Heart right ventricle (tissue), 16 donors: ENCODE results near the gene EIPR1. TPM values are rescaled to one million over a fixed set of nuclear protein-coding genes. Genes with fewer than 3 reads are reported as not detected.

Experiments used
- ATAC-seq, 8 donors: fragments of 200-7000 bp; cut with Tn5 transposase; one replicate each; pipeline ENCODE4 v1.9.1; 2020; ENCODE audit warnings: mild to moderate bottlenecking in 8 of 8, moderate library complexity in 8 of 8, moderate number of reproducible peaks in 1 of 8
- DNase-seq, 2 donors: peaks; one replicate each; pipeline ENCODE4 v3.0.0-alpha.2; 2020
- H3K27ac ChIP-seq, 10 donors: fragments of 200-600 bp; sonication (generic) in 2 of 10; one replicate each; pipeline versions ENCODE4 v1.5.0 to v1.8.0; 2020 to 2022; ENCODE audit warnings: mild to moderate bottlenecking in 3 of 10
- H3K27me3 ChIP-seq, 7 donors: fragments of 200-600 bp; one replicate each; pipeline ENCODE4 v1.8.0; 2021 to 2022; ENCODE audit warnings: mild to moderate bottlenecking in 2 of 7
- H3K36me3 ChIP-seq, 9 donors: fragments of 200-600 bp; sonication (generic) in 1 of 9; one replicate each; pipeline versions ENCODE4 v1.5.0 to v1.8.0; 2020 to 2022; ENCODE audit warnings: mild to moderate bottlenecking in 2 of 9
- H3K4me1 ChIP-seq, 9 donors: fragments of 200-600 bp; sonication (generic) in 1 of 9; one replicate each; pipeline versions ENCODE4 v1.5.0 to v1.8.0; 2020 to 2022; ENCODE audit warnings: mild to moderate bottlenecking in 4 of 9
- H3K4me3 ChIP-seq, 10 donors: fragments of 200-600 bp; sonication (generic) in 2 of 10; one replicate each; pipeline versions ENCODE4 v1.5.0 to v1.8.0; 2020 to 2022; ENCODE audit warnings: mild to moderate bottlenecking in 7 of 10, moderate library complexity in 2 of 10
- H3K9me3 ChIP-seq, 11 donors: fragments of 200-600 bp in 10 of 11; sonication (generic) in 2 of 11; one replicate each; pipeline versions ENCODE4 v1.5.0 to v1.8.0; 2013 to 2022; ENCODE audit warnings: mild to moderate bottlenecking in 2 of 11, control low read depth in 1 of 11, moderate library complexity in 1 of 11
- WGBS, 2 donors: extraction: QIAGEN DNeasy Blood & Tissue Kit; methylation state at CpG; one replicate each; pipeline ENCODE4 v1.1.7; 2013; ENCODE audit warnings: inconsistent platforms in 1 of 2; 5-methylcytosine and 5-hydroxymethylcytosine counted together
- intact Hi-C, 10 donors: fragments of 100-400 bp; cut with DNase I; formaldehyde crosslinking; loops; one replicate each; pipeline versions ENCODE4 v1.11.1 to v1.14.2; 2022
- polyA plus RNA-seq, 2 donors: library from polyadenylated mRNA; stranded (reverse); fragments of 200-250 nt; gene quantifications; one replicate each; pipeline ENCODE4 v1.2.3, GENCODE V29; 2013
- total RNA-seq, 10 donors: library from RNA; stranded (reverse); fragmentation: NEBNext Ultra II Directional in 3 of 10; extraction: Animal tissue kit (Norgen Biotek cat#: 25700) in 3 of 10; gene quantifications; one replicate each; pipeline versions ENCODE4 v1.2.1 to v1.2.4, GENCODE V29; 2021 to 2023
- TF ChIP-seq, protein P1 (sequence below), 9 donors: fragments of 200-600 bp; sonication (generic) in 2 of 9; IDR thresholded peaks; one replicate each; pipeline versions ENCODE4 v1.5.0 to v1.8.0; 2021 to 2022; ENCODE audit warnings: antibody characterized with exemption in 9 of 9, mild to moderate bottlenecking in 5 of 9, moderate library complexity in 1 of 9
- donor health status: Arrhythmogenic right ventricular cardiomyopathy.
- donor health status: ischemic (EF 13 %, LVEDD 7.1; RV severe dilation, severe dysfunction).
- donor health status: healthy with polysubstance abuse.
- donor health status: DM: no; HTN: yes; CAD: no.
- donor health status: DM: no; HTN: no; CAD: no.
- donor health status: ischemic (EF 25% LVEDD 6.9; RV normal size, moderate dysfunction).
- donor health status: ischemic (EF 25% LVEDD 5.7; RV mildly dilated, moderate dysfunction).
- donor health status: healthy.
- donor health status: DM: yes; HTN: yes; CAD: no.
- donor health status: Ischemic cardiomyopathy.
- donor health status: ischemic (EF 35%, LVEDD 5.7; RV mildly dilated, moderate dysfunction).
- donor health status: nonischemic (EF 11% LVEDD 7.7; RV severe dilation, severe dysfunction).
- donor health status: DM: yes; HTN: yes; CAD: no.
- donor health status: PGD.
- donor health status: ischemic (EF 29% LVEDD 5.4; RV normal size, mild dysfunction).
- donor health status: nonischemic (EF 23%, LVEDD 6.1; RV moderate dilation, normal function).

Gene EIPR1
- total and polyA plus RNA-seq, 12 donors: 6.8 to 22.3 (median 12.0) TPM

DNA sequence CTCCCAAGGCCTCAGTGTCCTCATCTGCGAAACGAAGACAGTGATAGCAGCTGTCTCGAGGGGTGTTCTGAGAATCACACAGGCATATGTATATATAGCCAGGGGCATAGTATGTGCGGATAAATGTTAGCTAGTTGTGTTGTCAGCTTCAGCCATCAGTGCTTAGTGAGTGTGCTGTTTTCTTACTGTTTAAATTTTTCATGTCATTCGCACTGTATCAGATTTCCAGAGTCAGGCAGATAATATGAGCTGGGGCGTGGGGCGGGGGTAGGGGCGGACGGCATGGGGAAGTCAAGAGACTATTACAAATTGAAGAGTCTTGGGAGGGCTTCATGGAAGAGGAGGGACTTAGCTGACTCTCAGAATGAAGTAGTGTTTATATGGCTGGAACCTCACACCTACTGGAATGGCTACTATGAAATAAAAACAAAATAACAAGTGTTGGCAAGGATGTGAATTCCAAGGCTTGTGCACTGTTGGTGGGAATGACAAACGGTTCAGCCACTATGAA, 8.9 kb upstream of the EIPR1 start:
- TF ChIP-seq, protein P1, sequence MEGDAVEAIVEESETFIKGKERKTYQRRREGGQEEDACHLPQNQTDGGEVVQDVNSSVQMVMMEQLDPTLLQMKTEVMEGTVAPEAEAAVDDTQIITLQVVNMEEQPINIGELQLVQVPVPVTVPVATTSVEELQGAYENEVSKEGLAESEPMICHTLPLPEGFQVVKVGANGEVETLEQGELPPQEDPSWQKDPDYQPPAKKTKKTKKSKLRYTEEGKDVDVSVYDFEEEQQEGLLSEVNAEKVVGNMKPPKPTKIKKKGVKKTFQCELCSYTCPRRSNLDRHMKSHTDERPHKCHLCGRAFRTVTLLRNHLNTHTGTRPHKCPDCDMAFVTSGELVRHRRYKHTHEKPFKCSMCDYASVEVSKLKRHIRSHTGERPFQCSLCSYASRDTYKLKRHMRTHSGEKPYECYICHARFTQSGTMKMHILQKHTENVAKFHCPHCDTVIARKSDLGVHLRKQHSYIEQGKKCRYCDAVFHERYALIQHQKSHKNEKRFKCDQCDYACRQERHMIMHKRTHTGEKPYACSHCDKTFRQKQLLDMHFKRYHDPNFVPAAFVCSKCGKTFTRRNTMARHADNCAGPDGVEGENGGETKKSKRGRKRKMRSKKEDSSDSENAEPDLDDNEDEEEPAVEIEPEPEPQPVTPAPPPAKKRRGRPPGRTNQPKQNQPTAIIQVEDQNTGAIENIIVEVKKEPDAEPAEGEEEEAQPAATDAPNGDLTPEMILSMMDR (IDR thresholded peaks at IDR 0.05): no peak
- Histone ChIP-seq H3K27me3 (no peaks in the 10 kb centered on the region), H3K9me3 (no peaks in the 10 kb centered on the region), H3K4me1 (peaks cover 0 to 4% (median under 1%) of the 10 kb centered on the region in 9 donors), H3K27ac (no peak overlapping the region), H3K4me3 (no peak overlapping the region), H3K36me3 (peaks cover 5 to 80% (median 24%) of the 10 kb centered on the region in 9 donors)
- ATAC-seq (no peak), DNase-seq (no peak)
- 84 to 86% methylated on average over 10 of the region's 10 CpGs for WGBS, 2 donors
- intact Hi-C loops: no loop called here

DNA sequence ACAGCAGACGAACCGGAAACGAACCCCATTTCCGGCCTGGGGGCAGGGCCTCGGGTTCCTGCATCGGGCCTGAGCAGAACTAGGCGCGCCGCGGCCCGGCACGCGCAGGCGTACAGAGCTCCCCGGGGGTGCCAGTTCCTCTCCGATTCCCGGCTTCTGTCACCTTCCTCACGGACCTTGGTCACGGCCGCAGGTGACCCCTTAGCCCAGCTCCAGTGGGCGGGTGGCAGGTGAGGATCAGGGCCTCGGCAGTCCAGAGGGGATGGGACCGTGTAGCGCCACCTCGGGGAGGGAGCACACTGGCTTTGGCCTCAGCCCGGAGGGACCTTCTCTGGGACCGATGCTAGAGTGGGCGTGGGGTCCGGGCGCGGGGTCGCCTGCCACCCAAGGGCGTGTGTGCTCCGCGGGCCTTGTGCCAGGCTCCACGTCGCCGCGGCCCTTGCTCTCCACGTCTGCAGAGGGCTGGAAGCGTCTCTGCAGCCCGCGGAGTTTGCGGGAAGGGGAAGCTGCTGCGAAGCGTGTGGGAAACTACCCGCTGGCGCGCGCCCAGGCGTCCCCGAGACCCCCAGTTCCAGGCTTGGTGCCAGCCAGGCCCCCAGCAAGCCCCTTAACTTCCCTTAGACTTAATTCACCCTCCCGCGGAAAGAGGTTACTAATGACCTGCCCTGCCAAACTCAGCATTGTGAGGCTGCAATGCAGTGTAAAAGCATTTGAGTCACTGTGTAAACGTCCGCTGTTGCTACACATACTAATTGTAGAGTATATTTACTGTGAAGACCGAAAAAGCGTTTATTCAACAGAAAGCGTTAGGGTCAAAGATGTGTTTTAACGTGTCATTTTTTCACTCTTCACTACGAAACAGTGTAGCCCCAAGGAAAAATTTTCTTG, 2.3 kb upstream of the EIPR1 start, which contains the start of gene TRAPPC12:
Gene TRAPPC12, plus strand, starts transcription at position 48 of the 888 bp plus-strand sequence. CDS start 7,930 bp downstream, outside the sequence.
- ATAC-seq (peak; percentile 85 to 95 (median 90)), DNase-seq (peak; percentile 90 to 91)
- Histone ChIP-seq H3K4me3 (peak within 1 kb of the TSS; percentile 61 to 99 (median 88)), H3K27me3 (no peaks in the 10 kb centered on the region), H3K27ac (peak within 1 kb of the TSS; percentile 38 to 98 (median 92)), H3K9me3 (no peaks in the 10 kb centered on the region), H3K4me1 (peaks cover 6 to 46% (median 40%) of the 10 kb centered on the region in 9 donors), H3K36me3 (peaks cover 0 to 45% (median 5%) of the 10 kb centered on the region in 9 donors)
- TF ChIP-seq, protein P1 (IDR thresholded peaks at IDR 0.05): peak in 6 of 9 donors; percentile 34 to 68 (median 56)
- WGBS, 2 donors: 1% methylated on average over 61 of the region's 61 CpGs
- intact Hi-C loops: loop anchor here in 3 of 10 donors (1.0 to 5.0 kb wide), 4 partner anchors 27 to 197 kb away; partner anchors contain the start of gene RPS7 (in 1 of the 3)

GRCh38 chr2:3379339-3379646, 1.7 kb upstream of the EIPR1 start:
- WGBS, 2 donors: 6 to 9% methylated on average over 8 of the region's 8 CpGs
- TF ChIP-seq, protein P1 (IDR thresholded peaks at IDR 0.05): no peak
- Histone ChIP-seq H3K9me3 (no peaks in the 10 kb centered on the region), H3K27me3 (no peaks in the 10 kb centered on the region), H3K27ac (peak overlapping the region; percentile 38 to 97 (median 92)), H3K4me3 (peak overlapping the region; percentile 61 to 91 (median 80)), H3K36me3 (peaks cover 0 to 40% (median 5%) of the 10 kb centered on the region in 9 donors), H3K4me1 (peaks cover 6 to 46% (median 40%) of the 10 kb centered on the region in 9 donors)
- ATAC-seq: no peak
- DNase-seq: no peak
- intact Hi-C loops: loop anchor here in 3 of 10 donors (1.0 to 5.0 kb wide), 3 partner anchors 80 to 198 kb away; partner anchors contain the start of gene RPS7 (in 1 of the 3)

DNA sequence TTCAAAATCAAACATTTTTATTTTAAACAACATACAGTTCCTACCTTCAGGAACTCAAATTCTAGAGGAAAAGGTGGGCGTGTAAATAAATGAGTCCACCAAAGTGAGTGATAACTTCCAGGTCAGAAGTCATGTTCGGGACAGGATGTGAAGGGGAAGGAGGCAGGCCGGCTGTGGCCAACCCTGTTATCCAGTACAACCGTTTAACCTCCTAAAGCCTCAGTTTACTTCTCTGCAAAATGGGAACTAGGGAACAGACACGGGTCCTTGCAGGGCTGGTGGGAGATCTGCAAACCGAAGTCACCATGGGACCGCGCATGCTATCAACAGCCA, 373 bp downstream of the EIPR1 start:
- ATAC-seq (peak in 6 of 8 donors; percentile 1 to 23 (median 9)), DNase-seq (peak in 1 of 2 donors; percentile 10)
- intact Hi-C loops: loop anchor here in 2 of 10 donors (5.0 kb wide), 2 partner anchors 85 to 200 kb away; partner anchors contain the start of gene RPS7 (in 1 of the 2)
- TF ChIP-seq, protein P1 (IDR thresholded peaks at IDR 0.05): no peak
- Histone ChIP-seq H3K4me3 (peak overlapping the region; percentile 64 to 99 (median 76)), H3K27me3 (no peaks in the 10 kb centered on the region), H3K36me3 (peaks cover 0 to 20% (median 2%) of the 10 kb centered on the region in 9 donors), H3K9me3 (no peaks in the 10 kb centered on the region), H3K4me1 (peaks cover 6 to 46% (median 40%) of the 10 kb centered on the region in 9 donors), H3K27ac (peak overlapping the region in 9 of 10 donors; percentile 80 to 98 (median 92))
- WGBS, 2 donors: 0 to 1% methylated on average over 8 of the region's 8 CpGs
